ENCODE data around the gene MED14.
A peak's percentile ranks its signal among the peaks of the same experiment; 100 is the strongest.
"Not testable (repeated sequence)": the region's sequence is repeated elsewhere in the genome, so short reads cannot be mapped to it uniquely, and the experiment has no call there.

MED14 gene

GRCh38 chrX:40735325-40736169, at the start of gene MED14:
TSS of gene MED14 (minus strand) at chrX:40735542. CDS start at chrX:40735412, 130 bp downstream.
- DNase-seq: peak; percentile 17

- no peak for DNase-seq
Measured at GRCh38 chrX:40784516-40785151, 49.3 kb upstream of the MED14 start.

GRCh38 chrX:40782644-40783259, 47.4 kb upstream of the MED14 start:
- not testable (repeated sequence) for DNase-seq

- DNase-seq: no peak
Measured at GRCh38 chrX:40780951-40781350, 45.6 kb upstream of the MED14 start.

GRCh38 chrX:40780082-40780481, 44.7 kb upstream of the MED14 start:
- no peak for DNase-seq

- DNase-seq: no peak
Measured at GRCh38 chrX:40778861-40779575, 43.7 kb upstream of the MED14 start.

- no peak for DNase-seq
Measured at GRCh38 chrX:40773809-40774208, 38.5 kb upstream of the MED14 start.

- no peak for DNase-seq
Measured at GRCh38 chrX:40773188-40773587, 37.8 kb upstream of the MED14 start.

- DNase-seq: no peak
Measured at GRCh38 chrX:40772290-40772689, 36.9 kb upstream of the MED14 start.

- no peak for DNase-seq
Measured at GRCh38 chrX:40761762-40762161, 26.4 kb upstream of the MED14 start.

GRCh38 chrX:40759374-40759773, 24.0 kb upstream of the MED14 start:
- DNase-seq: no peak

- DNase-seq: no peak
Measured at GRCh38 chrX:40757058-40757457, 21.7 kb upstream of the MED14 start.

- DNase-seq: no peak
Measured at GRCh38 chrX:40755291-40756249, 20.2 kb upstream of the MED14 start.

- no peak for DNase-seq
Measured at GRCh38 chrX:40749681-40750494, 14.5 kb upstream of the MED14 start.

GRCh38 chrX:40748977-40749376, 13.6 kb upstream of the MED14 start:
- no peak for DNase-seq

- DNase-seq: no peak
Measured at GRCh38 chrX:40746521-40746920, 11.2 kb upstream of the MED14 start.

- DNase-seq: no peak
Measured at GRCh38 chrX:40736170-40736505, 796 bp upstream of the MED14 start.

- no peak for DNase-seq
Measured at GRCh38 chrX:40734971-40735324, 394 bp downstream of the MED14 start.

- DNase-seq: no peak
Measured at GRCh38 chrX:40733706-40734105, 1.6 kb downstream of the MED14 start.

- DNase-seq: not testable (repeated sequence)
Measured at GRCh38 chrX:40732499-40732898, 2.8 kb downstream of the MED14 start.
